Activated CD8-positive, alpha-beta T cell treated with anti-CD3 and anti-CD28 coated beads for 36 hours (primary cell): ENCODE results near the gene MRPL20. TPM values are rescaled to one million over a fixed set of nuclear protein-coding genes. Genes with fewer than 3 reads are reported as not detected.
"Not testable (repeated sequence)": the region's sequence is repeated elsewhere in the genome, so short reads cannot be mapped to it uniquely, and the experiment has no call there.

Experiments used
- ATAC-seq: fragments of 200-7000 bp; cut with Tn5 transposase; one replicate; pipeline ENCODE4 v1.10.0; 2021; ENCODE audit warnings: mild to moderate bottlenecking, moderate library complexity
- CTCF ChIA-PET: fragments of 350-600 bp; sonication (Branson Sonifier 250); formaldehyde crosslinking; loops from one replicate; lab custom pipeline; 2021; ENCODE audit warnings: antibody characterized with exemption; lab: Charles Lee
- POLR2A ChIA-PET: fragments of 350-600 bp; sonication (Branson Sonifier 250); formaldehyde crosslinking; loops from one replicate; lab custom pipeline; 2021; ENCODE audit warnings: antibody characterized with exemption; lab: Charles Lee
- DNase-seq: peaks from one replicate; pipeline ENCODE4 v3.0.0-alpha.2; 2020
- H3K27ac Mint-ChIP-seq: one replicate; pipeline ENCODE4 v1.8.0; 2021; ENCODE audit warnings: mild to moderate bottlenecking, mixed read lengths
- H3K27me3 Mint-ChIP-seq: one replicate; pipeline ENCODE4 v1.8.0; 2021; ENCODE audit warnings: mixed read lengths
- H3K36me3 Mint-ChIP-seq: one replicate; pipeline ENCODE4 v1.8.0; 2021; ENCODE audit warnings: low read depth, mixed read lengths
- H3K4me1 Mint-ChIP-seq: one replicate; pipeline ENCODE4 v1.8.0; 2021; ENCODE audit warnings: low read depth, mixed read lengths
- H3K4me3 Mint-ChIP-seq: one replicate; pipeline ENCODE4 v1.8.0; 2021; ENCODE audit warnings: mild to moderate bottlenecking, moderate library complexity, mixed read lengths
- H3K9me3 Mint-ChIP-seq: one replicate; pipeline ENCODE4 v1.8.0; 2021; ENCODE audit warnings: mixed read lengths
- CTCF ChIP-seq: fragments of 200-600 bp; IDR thresholded peaks from one replicate; pipeline ENCODE4 v1.8.0; 2022; ENCODE audit warnings: antibody characterized with exemption, mild to moderate bottlenecking
- intact Hi-C: fragments of 100-400 bp; cut with micrococcal nuclease; formaldehyde crosslinking; loops from one replicate; pipeline ENCODE4 v1.10.0; 2022
- total RNA-seq, 2 experiments: library from RNA; stranded (reverse); gene quantifications; one replicate each; pipeline ENCODE4 v1.2.3, GENCODE V29; 2021

MRPL20 gene
- total RNA-seq, 2 experiments from 2014 or later = 127 to 129 TPM

- peaks cover 2% of the 10 kb centered on the region for H3K4me1 Mint-ChIP-seq
- no peak for TF ChIP-seq CTCF
- H3K27ac Mint-ChIP-seq = no peak overlapping the region
- ChIA-PET CTCF (interaction anchor here (1.3 to 1.7 kb wide), 2 partner anchors 14 to 16 kb away, joined by 4 to 9 read pairs; no protein-coding TSS in a partner anchor), POLR2A (interaction anchor here (0.6 to 5.3 kb wide), 2 partner anchors 12 to 838 kb away, joined by 3 to 48 read pairs; partner anchors contain the start of gene CCNL2)
- intact Hi-C loops = no loop called here
- no peaks in the 10 kb centered on the region for H3K9me3 Mint-ChIP-seq
- H3K36me3 Mint-ChIP-seq = peaks cover 61% of the 10 kb centered on the region
- ATAC-seq (no peak), DNase-seq (no peak)
- H3K4me3 Mint-ChIP-seq = no peak overlapping the region
- no peaks in the 10 kb centered on the region for H3K27me3 Mint-ChIP-seq
Observed at GRCh38 chr1:1388078-1388472, 19.0 kb downstream of the MRPL20 start.

- Mint-ChIP-seq H3K36me3 (peaks cover 55% of the 10 kb centered on the region), H3K27me3 (no peaks in the 10 kb centered on the region)
- POLR2A ChIA-PET = interaction anchor here (0.6 to 5.3 kb wide), 3 partner anchors 9 to 838 kb away, joined by 3 to 48 read pairs (median 8); partner anchors contain the start of gene CCNL2
Observed at GRCh38 chr1:1387098-1388077, 19.7 kb downstream of the MRPL20 start.

GRCh38 chr1:1385931-1386330 lies 21.2 kb downstream of the MRPL20 start:
- H3K4me3 Mint-ChIP-seq = no peak overlapping the region
- H3K36me3 Mint-ChIP-seq = peaks cover 44% of the 10 kb centered on the region
- DNase-seq (no peak), ATAC-seq (no peak)
- intact Hi-C loops = no loop called here
- ChIA-PET POLR2A (interaction anchor here (0.7 to 5.3 kb wide), 4 partner anchors 10 to 238 kb away, joined by 3 to 48 read pairs (median 6); partner anchors contain the start of genes AURKAIP1 and CCNL2), CTCF (no interaction called here)
- TF ChIP-seq CTCF = no peak
- H3K27me3 Mint-ChIP-seq = no peaks in the 10 kb centered on the region
- no peak overlapping the region for H3K27ac Mint-ChIP-seq
- no peaks in the 10 kb centered on the region for H3K9me3 Mint-ChIP-seq
- H3K4me1 Mint-ChIP-seq = no peaks in the 10 kb centered on the region

More at GRCh38 chr1:1387098-1388077, 19.7 kb downstream of the MRPL20 start:
- TF ChIP-seq CTCF = no peak
- Mint-ChIP-seq H3K4me3 (no peak overlapping the region), H3K27ac (no peak overlapping the region), H3K9me3 (no peaks in the 10 kb centered on the region), H3K4me1 (peaks cover under 1% of the 10 kb centered on the region)
- intact Hi-C loops = no loop called here
- CTCF ChIA-PET = interaction anchor here (1.3 to 1.7 kb wide), 2 partner anchors 15 to 16 kb away, joined by 4 to 9 read pairs; no protein-coding TSS in a partner anchor
- no peak for ATAC-seq
- no peak for DNase-seq

GRCh38 chr1:1385339-1385738 lies 21.8 kb downstream of the MRPL20 start:
- H3K4me3 Mint-ChIP-seq, H3K4me1 Mint-ChIP-seq, intact Hi-C loops, H3K27me3 Mint-ChIP-seq, DNase-seq, CTCF ChIA-PET, H3K27ac Mint-ChIP-seq, ATAC-seq, H3K9me3 Mint-ChIP-seq: not testable (repeated sequence)
- POLR2A ChIA-PET = interaction anchor here (0.7 to 5.3 kb wide), 3 partner anchors 11 to 239 kb away, joined by 3 to 48 read pairs (median 8); partner anchors contain the start of gene CCNL2
- H3K36me3 Mint-ChIP-seq = peaks cover 38% of the 10 kb centered on the region

GRCh38 chr1:1381294-1381693 lies 25.8 kb downstream of the MRPL20 start:
- ChIA-PET POLR2A (interaction anchor here (1.1 to 1.4 kb wide), 3 partner anchors 11 to 19 kb away, joined by 3 to 4 read pairs (median 3); no protein-coding TSS in a partner anchor), CTCF (no interaction called here)
- no peak overlapping the region for H3K4me3 Mint-ChIP-seq
- peaks cover 4% of the 10 kb centered on the region for H3K4me1 Mint-ChIP-seq
- no peak for TF ChIP-seq CTCF
- intact Hi-C loops = no loop called here
- no peak overlapping the region for H3K27ac Mint-ChIP-seq
- DNase-seq = no peak
- H3K36me3 Mint-ChIP-seq = peaks cover 6% of the 10 kb centered on the region
- H3K9me3 Mint-ChIP-seq = no peaks in the 10 kb centered on the region
- ATAC-seq = no peak
- no peaks in the 10 kb centered on the region for H3K27me3 Mint-ChIP-seq
